Bone marrow (tissue), 2 donors: ENCODE measurements around the gene DLGAP1.

Experiments used
- DNase-seq, 2 donors: peaks; one replicate each; lab custom pipeline; 2025; lab: John Stamatoyannopoulos, UW

Gene DLGAP1

GRCh38 chr18:3466045-3466444 lies 989.1 kb downstream of the DLGAP1 start:
- no peak for DNase-seq

GRCh38 chr18:3463051-3463450 lies 992.1 kb downstream of the DLGAP1 start:
- no peak for DNase-seq

GRCh38 chr18:3461704-3462103 lies 993.4 kb downstream of the DLGAP1 start:
- DNase-seq = no peak

DNA sequence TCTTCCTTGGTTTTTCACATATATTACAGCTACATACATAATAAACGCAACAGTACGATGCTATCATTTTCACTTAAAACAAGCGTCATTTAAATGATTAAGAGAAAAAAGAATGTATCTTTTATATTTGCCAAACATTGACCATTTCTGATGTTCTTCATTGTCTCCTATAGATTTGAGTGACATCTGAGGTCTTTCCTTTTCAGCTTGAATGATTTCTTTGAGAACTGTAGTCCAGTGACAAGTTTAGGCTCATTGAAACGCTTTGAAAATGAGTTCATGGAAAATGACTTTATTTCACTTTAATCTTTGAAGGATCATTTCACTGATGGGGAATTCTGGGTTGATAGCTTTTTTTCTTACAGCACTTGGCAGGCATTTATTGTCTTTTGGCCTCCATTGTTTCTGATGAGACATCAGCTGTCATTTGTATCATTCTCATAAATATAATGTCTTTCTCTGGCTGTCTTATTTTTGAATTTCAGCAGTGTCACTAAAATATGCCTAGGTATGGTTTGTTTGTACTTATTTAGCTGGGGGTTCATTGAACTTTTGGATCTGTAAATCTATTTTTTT lies 994.2 kb downstream of the DLGAP1 start:
- DNase-seq = no peak

DNA sequence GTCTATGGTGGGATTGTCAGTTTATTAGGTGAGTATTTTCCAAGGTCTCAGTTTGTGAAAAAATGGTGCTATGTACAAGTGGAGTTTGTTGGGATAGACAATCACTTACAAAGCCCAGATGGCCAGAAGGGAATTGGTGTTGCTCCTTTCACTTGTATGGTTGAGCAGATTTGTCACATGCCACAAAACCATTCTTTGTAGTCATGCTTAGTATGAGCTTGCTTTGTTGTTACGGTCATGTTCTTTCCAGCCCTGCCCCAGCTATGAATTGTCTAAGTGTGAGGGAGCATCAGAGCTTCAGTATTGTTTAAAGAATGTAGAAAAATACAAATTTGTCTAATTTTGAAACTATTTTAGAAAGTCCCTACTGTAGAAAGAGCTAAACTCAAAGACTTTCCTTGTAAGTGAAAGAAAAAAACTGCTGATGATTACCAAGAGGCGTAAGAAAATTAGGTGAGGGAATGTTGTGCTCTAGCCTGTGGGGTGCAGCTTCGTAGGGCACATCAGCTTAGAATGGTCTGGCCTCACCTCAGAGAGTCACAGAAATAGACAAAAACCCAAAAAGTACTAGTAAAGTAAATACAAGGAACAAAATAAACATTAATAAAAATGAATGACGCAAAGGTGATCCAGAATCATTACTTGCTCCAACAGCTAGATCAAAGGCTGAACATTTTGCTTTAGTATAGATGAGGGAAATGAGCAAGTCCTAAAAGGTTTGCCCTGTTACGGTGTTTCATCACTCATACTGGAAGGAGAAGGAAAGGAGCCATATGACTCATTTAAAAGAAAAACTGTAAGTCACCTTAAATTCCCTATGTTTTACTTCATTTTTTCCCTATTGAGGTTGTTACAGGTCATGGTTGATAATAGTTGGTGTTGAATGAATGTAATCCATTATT lies 995.9 kb downstream of the DLGAP1 start:
- DNase-seq = no peak

DNA sequence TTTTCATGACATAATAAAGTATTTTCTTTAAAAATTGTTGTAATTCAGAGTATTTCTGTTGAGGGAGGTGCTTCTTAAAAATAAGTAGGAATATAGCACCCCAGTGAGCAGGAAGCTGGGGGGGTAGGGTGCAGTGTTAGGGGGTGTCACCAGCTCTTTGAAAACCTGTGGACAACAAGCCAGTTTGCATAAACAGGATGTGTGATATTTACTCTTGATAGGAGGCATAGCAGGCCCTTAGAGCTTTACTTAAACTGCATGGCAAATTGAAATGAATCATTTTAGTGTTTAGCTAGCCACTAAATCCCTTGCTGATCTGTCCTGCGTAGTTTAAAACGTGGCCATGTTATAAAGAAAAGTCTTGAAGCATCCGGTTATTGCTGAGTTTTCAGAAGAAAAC lies 996.7 kb downstream of the DLGAP1 start:
- no peak for DNase-seq

DNA sequence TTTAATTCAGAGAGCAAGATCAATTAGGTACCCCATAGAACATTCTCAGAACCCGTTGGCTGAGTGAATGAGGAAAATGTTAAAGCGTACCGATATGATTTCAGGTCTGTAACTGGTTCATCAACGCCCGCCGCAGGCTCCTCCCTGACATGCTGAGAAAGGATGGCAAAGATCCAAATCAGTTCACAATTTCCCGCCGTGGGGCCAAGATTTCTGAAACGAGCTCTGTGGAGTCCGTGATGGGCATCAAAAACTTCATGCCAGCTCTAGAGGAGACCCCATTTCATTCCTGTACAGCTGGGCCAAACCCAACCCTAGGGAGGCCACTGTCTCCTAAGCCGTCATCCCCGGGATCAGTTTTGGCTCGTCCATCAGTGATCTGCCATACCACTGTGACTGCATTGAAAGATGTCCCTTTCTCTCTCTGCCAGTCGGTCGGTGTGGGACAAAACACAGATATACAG lies 997.8 kb downstream of the DLGAP1 start:
- DNase-seq = no peak

DNA sequence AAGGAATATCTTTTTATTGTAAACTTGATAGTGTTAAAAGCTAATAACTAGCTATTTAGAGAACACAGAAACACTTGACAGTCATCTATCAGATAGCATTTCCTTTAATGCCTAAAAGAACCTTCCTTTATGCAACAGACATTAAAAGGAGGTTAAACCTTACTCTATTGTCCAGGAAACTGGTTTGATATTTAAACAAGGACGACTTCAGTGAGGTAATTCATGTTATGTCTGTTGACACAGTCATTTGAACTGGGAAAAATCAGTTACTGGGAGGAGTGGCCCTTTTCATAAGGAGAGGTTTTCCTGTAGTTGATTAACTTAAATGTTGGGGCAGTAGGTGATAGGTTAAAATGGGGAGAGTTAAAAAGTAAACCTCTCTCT lies 998.4 kb downstream of the DLGAP1 start:
- DNase-seq = no peak

GRCh38 chr18:3455907-3456685 lies 999.0 kb downstream of the DLGAP1 start:
- no peak for DNase-seq

- DNase-seq = no peak
These were observed 999.9 kb downstream of the DLGAP1 start for GRCh38 chr18:3455090-3455635.

GRCh38 chr18:3454365-3455089 lies 1000.6 kb downstream of the DLGAP1 start:
- peak in 1 of 2 donors; percentile 48 for DNase-seq

GRCh38 chr18:3453540-3454364 lies 1001.4 kb downstream of the DLGAP1 start:
- no peak for DNase-seq

DNA sequence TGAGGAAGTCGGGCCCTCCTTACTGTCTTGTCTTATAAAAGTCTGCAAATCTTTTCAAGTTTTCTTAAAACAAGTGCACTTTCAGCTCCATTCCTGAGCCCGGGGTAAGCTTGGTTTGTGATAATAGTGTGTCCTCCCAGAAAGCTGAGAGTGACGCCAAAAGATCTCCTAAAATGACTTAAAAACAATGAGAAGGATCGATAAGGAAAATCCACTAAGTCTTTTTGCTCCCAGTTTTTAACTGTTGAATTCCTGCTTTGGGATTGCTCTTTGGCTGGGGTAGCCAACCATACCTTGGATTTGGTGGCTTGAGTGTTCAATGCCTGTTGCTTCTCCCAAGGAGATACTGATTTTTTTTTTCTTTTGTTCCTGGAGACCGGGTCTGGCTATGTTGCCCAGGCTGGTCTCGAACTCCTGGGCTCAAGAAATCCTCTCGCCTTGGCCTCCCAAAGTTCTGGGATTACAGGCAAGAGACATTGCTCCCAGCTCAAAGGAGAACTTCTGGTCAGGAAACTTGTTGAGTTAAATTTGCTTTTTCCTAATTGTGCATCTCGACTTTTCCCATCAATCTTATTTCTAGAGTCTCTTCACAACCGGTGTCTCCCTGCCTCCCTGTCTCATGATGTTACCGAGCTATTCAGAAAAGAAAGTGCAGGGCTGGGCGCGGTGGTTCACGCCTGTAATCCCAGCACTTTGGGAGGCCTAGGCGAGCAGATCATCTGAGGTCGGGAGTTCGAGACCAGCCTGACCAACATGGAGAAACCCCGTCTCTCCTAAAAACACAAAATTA lies 1002.2 kb downstream of the DLGAP1 start:
- DNase-seq = no peak

GRCh38 chr18:3451989-3452749 lies 1002.9 kb downstream of the DLGAP1 start:
- peak in 1 of 2 donors; percentile 35 for DNase-seq

DNA sequence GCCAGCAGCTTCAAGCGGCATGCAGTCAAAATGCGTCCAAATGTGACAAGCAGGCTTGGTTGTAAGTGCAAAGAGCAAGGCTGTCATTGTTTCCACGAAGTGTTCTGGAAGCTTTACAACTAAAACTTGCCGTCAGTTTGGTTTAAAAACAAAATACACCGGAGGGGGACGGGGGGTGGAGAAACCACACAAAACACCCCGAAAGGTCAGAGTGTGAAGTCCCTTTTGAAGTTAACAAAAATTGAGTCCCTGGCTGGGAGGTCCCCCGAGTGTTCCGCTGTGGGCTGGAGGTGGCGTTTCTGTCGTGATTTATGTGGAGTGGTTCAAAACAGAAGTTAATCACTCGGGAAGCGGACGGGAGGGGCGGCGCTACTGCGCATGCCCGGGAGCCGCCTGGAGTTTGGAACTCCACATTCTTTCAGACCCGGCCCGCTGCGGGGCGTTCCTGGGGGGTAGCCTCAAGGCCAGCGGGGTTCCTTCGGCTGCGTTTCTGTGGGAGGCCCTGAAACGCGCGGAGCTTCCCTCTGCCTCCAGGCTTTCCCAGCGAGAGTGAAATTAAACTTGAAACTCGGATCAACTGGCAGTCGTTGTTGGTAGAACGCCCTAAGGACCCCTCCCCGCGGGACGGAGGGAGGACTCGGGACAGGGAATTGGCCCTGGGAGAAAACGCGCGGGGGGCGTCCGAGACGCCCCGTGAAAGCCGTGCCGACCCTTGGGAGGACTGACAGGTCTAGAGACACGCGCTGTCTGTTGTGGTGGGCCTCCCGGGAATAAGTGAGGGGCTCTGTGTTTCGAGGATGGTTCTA lies 1003.7 kb downstream of the DLGAP1 start:
- peak; percentile 74 to 78 for DNase-seq

DNA sequence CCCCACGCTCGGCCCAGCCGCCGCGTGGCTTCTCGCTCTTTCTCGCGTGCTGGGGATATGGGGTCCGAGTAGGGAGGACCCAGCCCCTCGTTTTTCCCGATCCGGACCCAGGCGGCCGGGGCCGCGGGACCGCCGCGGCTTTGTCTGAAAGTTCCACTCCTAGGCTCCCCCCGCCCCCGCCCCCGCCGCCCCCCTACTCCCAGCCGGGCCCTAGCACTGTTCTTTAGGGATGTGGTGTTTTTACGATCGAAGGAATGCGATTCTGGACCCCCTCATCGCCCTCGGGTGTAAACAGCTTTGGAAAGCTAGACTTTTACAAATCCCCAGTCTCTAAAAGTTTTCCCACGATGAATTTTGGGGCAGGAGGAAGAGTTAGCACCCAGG lies 1004.3 kb downstream of the DLGAP1 start:
- no peak for DNase-seq

- DNase-seq = peak; percentile 22 to 68
These were observed 1004.9 kb downstream of the DLGAP1 start, which contains the start of gene TGIF1 for GRCh38 chr18:3450012-3450798. TSS of gene TGIF1 (plus strand) at chr18:3450172. CDS start at chr18:3450490, 318 bp downstream.
